ENCODE data around the gene NGB.
"Not testable (repeated sequence)": the region's sequence is repeated elsewhere in the genome, so short reads cannot be mapped to it uniquely, and the experiment has no call there.

Gene NGB

DNA sequence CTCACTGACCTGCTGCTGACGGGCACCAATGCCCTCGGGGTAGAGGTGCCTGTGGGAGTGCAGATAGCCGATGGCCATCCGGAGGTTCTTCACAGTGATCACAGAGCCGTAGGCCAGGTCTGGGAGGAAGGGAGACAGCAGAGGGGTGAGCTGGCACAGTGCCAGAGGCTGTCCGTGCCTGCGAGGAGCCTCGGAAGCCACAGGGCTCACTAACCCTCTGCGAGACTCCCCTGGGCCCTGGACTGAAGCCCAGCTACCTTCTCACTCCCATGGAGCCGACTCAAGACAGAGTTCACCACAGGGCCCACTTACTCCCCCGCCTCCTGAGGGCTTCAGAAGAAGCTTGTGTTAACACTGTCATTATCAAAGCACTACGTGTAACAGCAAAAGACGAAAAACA is 25.1 kb upstream of the NGB start:
- Histone ChIP-seq H3K4me1 (ENCODE audit: control insufficient read depth, insufficient read depth, low read length, unreplicated experiment) (no peaks in the 10 kb centered on the region), H3K4me3 (ENCODE audit: low read depth, low read length) (no peak overlapping the region), H3K79me2 (ENCODE audit: control insufficient read depth, insufficient read depth, low read length, unreplicated experiment) (no peaks in the 10 kb centered on the region), H2AFZ (ENCODE audit: low read length, unreplicated experiment) (no peak overlapping the region), H3K27ac (ENCODE audit: low read depth, low read length) (no peak overlapping the region), H3K36me3 (ENCODE audit: insufficient read depth, low read length) (peaks cover 5% of the 10 kb centered on the region; the same call in 1 of the 2 replicates), H3K27me3 (ENCODE audit: insufficient read depth, low read length) (no peaks in the 10 kb centered on the region)

DNA sequence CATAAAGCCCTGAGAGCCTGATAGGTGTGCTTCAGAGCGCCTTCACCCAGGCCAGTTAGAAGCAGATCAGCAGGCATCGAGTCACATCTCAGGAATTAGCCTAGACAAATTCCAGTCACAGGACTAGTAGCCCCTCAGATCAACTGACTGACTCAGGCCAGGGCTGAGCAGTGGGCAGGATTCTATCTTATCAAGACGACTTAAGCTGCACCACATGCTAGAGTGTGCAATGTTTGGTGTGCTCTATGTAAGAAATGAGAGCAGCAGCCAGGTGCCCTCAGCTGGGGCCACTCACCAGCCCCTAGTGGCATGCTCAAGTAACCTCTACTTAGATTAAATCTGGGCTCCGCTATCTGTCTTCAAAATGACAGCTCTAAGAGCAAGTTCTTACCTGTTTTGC is 19.7 kb upstream of the NGB start:
- no peak overlapping the region for H3K27ac ChIP-seq (ENCODE audit: low read depth, low read length)
- H3K36me3 ChIP-seq (ENCODE audit: insufficient read depth, low read length) = peaks cover 9% of the 10 kb centered on the region; the same call in 1 of the 2 replicates
- no peak overlapping the region for H2AFZ ChIP-seq (ENCODE audit: low read length, unreplicated experiment)
- no peak overlapping the region for H3K4me3 ChIP-seq (ENCODE audit: low read depth, low read length)
- H3K4me1 ChIP-seq (ENCODE audit: control insufficient read depth, insufficient read depth, low read length, unreplicated experiment) = no peaks in the 10 kb centered on the region
- H3K27me3 ChIP-seq (ENCODE audit: insufficient read depth, low read length) = no peaks in the 10 kb centered on the region
- H3K79me2 ChIP-seq (ENCODE audit: control insufficient read depth, insufficient read depth, low read length, unreplicated experiment) = no peaks in the 10 kb centered on the region

DNA sequence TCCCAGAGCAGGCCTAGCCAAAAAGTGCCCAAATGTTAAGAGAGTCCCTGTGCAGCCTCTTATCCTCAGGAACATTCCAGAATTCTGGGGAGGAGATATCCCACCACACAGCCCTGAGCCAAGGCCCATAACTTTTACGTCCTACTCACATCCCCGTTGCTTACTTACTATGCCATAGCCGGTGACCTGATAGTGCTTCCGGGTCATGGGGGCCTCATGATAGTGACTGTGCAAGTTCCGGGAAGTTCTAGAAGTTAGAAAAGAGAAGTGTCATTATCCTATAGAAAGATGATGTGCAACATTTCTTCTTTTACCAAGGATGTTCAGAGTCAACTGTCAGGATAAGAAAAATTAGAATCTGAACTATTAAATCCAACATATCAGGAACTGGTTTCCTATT is 15.6 kb upstream of the NGB start:
- no peak overlapping the region for H2AFZ ChIP-seq (ENCODE audit: low read length, unreplicated experiment)
- no peaks in the 10 kb centered on the region for H3K4me1 ChIP-seq (ENCODE audit: control insufficient read depth, insufficient read depth, low read length, unreplicated experiment)
- no peaks in the 10 kb centered on the region for H3K27me3 ChIP-seq (ENCODE audit: insufficient read depth, low read length)
- H3K79me2 ChIP-seq (ENCODE audit: control insufficient read depth, insufficient read depth, low read length, unreplicated experiment) = no peaks in the 10 kb centered on the region
- H3K27ac ChIP-seq (ENCODE audit: low read depth, low read length) = no peak overlapping the region
- H3K4me3 ChIP-seq (ENCODE audit: low read depth, low read length) = no peak overlapping the region
- peaks cover 10% of the 10 kb centered on the region; the same call in 1 of the 2 replicates for H3K36me3 ChIP-seq (ENCODE audit: insufficient read depth, low read length)

DNA sequence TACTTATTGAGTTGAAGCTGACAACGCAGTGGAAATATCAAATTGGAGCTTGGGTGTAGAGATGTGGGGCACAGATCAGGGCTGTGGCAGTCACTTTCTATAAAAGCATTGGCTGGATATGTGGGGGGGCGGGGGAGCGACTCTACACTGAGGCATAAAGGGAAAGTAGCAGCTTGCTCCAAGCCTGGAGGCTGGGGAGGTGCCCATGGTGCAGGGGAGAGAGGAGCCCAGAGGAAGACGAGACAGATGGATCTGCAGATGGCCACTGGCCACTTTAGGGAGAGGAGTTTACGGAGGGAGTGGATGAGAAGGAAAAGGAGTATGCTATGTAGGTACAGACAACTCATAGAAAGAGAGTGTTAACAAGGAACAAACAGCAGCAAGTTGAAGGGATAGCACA is 13.5 kb upstream of the NGB start:
- H3K79me2 ChIP-seq (ENCODE audit: control insufficient read depth, insufficient read depth, low read length, unreplicated experiment) = no peaks in the 10 kb centered on the region
- H3K36me3 ChIP-seq (ENCODE audit: insufficient read depth, low read length) = peaks cover 10% of the 10 kb centered on the region; the same call in 1 of the 2 replicates
- no peaks in the 10 kb centered on the region for H3K27me3 ChIP-seq (ENCODE audit: insufficient read depth, low read length)
- no peak overlapping the region for H3K4me3 ChIP-seq (ENCODE audit: low read depth, low read length)
- H3K27ac ChIP-seq (ENCODE audit: low read depth, low read length) = no peak overlapping the region
- no peak overlapping the region for H2AFZ ChIP-seq (ENCODE audit: low read length, unreplicated experiment)
- H3K4me1 ChIP-seq (ENCODE audit: control insufficient read depth, insufficient read depth, low read length, unreplicated experiment) = no peaks in the 10 kb centered on the region

DNA sequence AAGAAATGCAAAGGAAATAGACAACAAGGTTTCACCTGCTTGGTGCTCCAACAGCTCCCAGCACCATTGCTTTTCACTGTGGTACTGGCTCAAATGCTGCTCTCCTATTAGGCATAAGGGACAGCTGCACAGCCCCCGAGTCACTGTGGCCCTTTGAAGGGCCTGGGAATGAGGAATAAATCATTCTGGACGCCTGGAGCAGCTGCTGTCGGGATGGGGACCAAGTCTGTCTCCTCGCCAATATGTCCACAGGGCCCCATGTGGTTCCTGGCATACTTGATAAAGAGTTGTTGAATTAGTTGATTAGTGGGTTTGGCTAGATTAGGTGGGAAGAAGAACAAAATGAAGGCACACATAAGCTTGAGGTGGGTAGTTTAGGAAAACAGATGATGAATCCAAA is 13.1 kb upstream of the NGB start:
- Histone ChIP-seq H3K4me3 (ENCODE audit: low read depth, low read length) (no peak overlapping the region), H3K4me1 (ENCODE audit: control insufficient read depth, insufficient read depth, low read length, unreplicated experiment) (no peaks in the 10 kb centered on the region), H3K27ac (ENCODE audit: low read depth, low read length) (no peak overlapping the region), H3K27me3 (ENCODE audit: insufficient read depth, low read length) (no peaks in the 10 kb centered on the region), H2AFZ (ENCODE audit: low read length, unreplicated experiment) (no peak overlapping the region), H3K36me3 (ENCODE audit: insufficient read depth, low read length) (peaks cover 10% of the 10 kb centered on the region; the same call in 1 of the 2 replicates), H3K79me2 (ENCODE audit: control insufficient read depth, insufficient read depth, low read length, unreplicated experiment) (no peaks in the 10 kb centered on the region)

DNA sequence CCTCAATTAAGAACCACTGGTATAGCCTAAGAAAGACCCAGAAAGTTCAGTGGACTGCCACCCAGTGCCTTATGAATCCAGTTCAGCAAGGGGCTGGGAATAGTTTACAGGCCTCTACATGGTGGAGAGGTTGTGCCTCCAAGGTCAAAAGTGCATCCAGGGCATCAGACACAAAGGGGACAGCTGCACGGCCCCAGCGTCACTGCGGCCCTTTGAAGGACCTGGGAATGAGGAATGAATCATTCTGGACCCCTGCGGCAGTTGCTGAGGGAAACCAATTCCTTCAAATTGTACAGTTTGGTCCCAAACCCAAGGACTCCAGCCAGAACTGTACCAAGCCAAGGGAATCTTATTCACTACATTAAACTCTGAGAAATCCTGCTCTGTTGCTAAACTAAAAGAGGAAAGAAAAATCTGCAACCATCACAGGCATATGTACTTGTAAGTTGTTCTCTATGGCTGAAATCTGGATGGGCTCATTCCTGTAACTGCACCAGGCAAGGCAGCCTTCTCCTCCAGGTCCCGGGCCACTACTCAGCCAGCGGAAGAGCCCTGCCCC is 10.9 kb upstream of the NGB start:
- no peaks in the 10 kb centered on the region for H3K4me1 ChIP-seq (ENCODE audit: control insufficient read depth, insufficient read depth, low read length, unreplicated experiment)
- peaks cover 10% of the 10 kb centered on the region; the same call in 1 of the 2 replicates for H3K36me3 ChIP-seq (ENCODE audit: insufficient read depth, low read length)
- no peak overlapping the region for H3K27ac ChIP-seq (ENCODE audit: low read depth, low read length)
- no peak overlapping the region for H2AFZ ChIP-seq (ENCODE audit: low read length, unreplicated experiment)
- H3K4me3 ChIP-seq (ENCODE audit: low read depth, low read length) = no peak overlapping the region
- no peaks in the 10 kb centered on the region for H3K27me3 ChIP-seq (ENCODE audit: insufficient read depth, low read length)
- H3K79me2 ChIP-seq (ENCODE audit: control insufficient read depth, insufficient read depth, low read length, unreplicated experiment) = no peaks in the 10 kb centered on the region

DNA sequence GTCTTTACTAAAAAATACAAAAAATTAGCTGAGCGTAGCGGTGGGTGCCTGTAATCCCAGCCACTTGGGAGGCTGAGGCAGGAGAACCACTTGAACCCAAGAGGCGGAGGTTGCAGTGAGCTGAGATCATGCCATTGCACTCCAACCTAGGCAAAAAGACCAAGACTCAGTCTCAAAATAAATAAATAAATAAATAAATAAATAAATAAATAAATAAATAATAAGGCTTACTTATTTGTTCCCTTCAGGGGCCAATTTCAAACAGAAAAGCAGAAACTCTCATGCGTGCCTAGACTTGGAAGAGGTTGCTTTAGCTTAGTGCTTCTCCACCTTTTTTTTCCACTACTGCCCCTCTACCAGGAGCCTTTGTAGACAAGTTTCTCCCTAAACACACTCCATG is 9.9 kb upstream of the NGB start:
- H3K79me2 ChIP-seq (ENCODE audit: control insufficient read depth, insufficient read depth, low read length, unreplicated experiment); H3K4me3 ChIP-seq (ENCODE audit: low read depth, low read length); H3K36me3 ChIP-seq (ENCODE audit: insufficient read depth, low read length): not testable (repeated sequence)

DNA sequence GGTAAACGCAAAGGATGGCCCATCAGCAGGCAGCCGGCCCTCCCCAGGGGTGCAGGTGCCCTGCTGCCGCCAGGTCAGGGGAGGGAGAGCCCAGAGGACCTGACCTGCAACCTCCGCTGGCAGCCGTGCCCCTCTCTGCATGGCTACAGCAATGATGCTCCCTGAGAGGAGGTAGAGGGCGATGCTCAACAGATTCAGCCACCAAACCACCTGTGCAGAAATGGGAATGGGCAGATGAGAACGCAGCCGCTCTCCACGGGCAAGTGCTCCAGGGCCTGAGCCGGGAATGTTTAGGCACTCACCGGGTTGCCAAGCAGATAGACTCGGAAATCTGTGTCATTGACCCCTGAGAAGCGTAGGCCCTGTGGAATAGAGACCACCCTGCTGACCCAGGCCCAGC is 8.7 kb upstream of the NGB start:
- Histone ChIP-seq H3K36me3 (ENCODE audit: insufficient read depth, low read length) (peaks cover 4% of the 10 kb centered on the region; the same call in 1 of the 2 replicates), H3K4me3 (ENCODE audit: low read depth, low read length) (no peak overlapping the region), H3K79me2 (ENCODE audit: control insufficient read depth, insufficient read depth, low read length, unreplicated experiment) (no peaks in the 10 kb centered on the region), H3K27ac (ENCODE audit: low read depth, low read length) (no peak overlapping the region), H3K4me1 (ENCODE audit: control insufficient read depth, insufficient read depth, low read length, unreplicated experiment) (no peaks in the 10 kb centered on the region), H2AFZ (ENCODE audit: low read length, unreplicated experiment) (no peak overlapping the region), H3K27me3 (ENCODE audit: insufficient read depth, low read length) (no peaks in the 10 kb centered on the region)

More for the DNA sequence above, 9.9 kb upstream of the NGB start:
- not testable (repeated sequence) for H2AFZ ChIP-seq (ENCODE audit: low read length, unreplicated experiment); H3K4me1 ChIP-seq (ENCODE audit: control insufficient read depth, insufficient read depth, low read length, unreplicated experiment); H3K27me3 ChIP-seq (ENCODE audit: insufficient read depth, low read length); H3K27ac ChIP-seq (ENCODE audit: low read depth, low read length)

DNA sequence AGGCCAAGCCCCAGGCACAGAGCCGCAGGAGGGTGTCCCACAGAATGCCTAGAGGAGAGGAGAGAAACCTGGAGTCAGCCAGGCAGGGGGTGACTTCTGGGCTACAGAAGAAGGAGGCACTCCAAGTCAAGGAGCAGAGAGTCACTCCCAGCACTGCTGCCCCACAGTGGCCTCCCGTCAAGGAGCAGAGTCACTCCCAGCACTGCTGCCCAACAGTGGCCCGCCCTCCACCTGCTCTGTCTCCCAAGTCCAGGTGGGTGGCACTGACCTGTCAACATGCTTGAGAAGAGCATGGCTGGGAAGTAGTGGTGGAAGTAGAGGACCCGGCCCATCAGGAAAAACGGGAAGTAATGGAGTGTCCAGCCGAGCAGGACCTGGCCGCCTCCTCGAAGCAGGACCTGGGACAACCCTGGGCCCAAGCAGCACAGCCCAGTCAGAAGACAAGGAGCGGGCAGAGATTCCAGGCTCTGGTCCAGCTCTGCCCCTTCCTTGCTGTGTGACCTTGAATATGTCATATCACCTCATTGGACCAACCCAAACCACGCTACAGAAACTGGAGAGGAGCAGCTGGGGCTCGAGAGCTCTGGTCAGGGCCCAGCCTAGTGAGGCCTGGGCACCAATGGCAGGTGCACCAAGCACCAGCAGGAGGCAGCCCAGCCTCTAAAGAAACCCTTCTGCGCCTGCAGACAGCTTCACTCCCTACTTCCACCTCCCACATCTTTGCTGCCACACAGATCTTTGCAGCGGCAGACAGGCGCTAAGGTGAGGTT is 7.6 kb upstream of the NGB start:
- Histone ChIP-seq H3K4me1 (ENCODE audit: control insufficient read depth, insufficient read depth, low read length, unreplicated experiment) (no peaks in the 10 kb centered on the region), H3K79me2 (ENCODE audit: control insufficient read depth, insufficient read depth, low read length, unreplicated experiment) (no peaks in the 10 kb centered on the region), H2AFZ (ENCODE audit: low read length, unreplicated experiment) (no peak overlapping the region), H3K27ac (ENCODE audit: low read depth, low read length) (no peak overlapping the region), H3K27me3 (ENCODE audit: insufficient read depth, low read length) (no peaks in the 10 kb centered on the region), H3K4me3 (ENCODE audit: low read depth, low read length) (no peak overlapping the region), H3K36me3 (ENCODE audit: insufficient read depth, low read length) (no peaks in the 10 kb centered on the region)

DNA sequence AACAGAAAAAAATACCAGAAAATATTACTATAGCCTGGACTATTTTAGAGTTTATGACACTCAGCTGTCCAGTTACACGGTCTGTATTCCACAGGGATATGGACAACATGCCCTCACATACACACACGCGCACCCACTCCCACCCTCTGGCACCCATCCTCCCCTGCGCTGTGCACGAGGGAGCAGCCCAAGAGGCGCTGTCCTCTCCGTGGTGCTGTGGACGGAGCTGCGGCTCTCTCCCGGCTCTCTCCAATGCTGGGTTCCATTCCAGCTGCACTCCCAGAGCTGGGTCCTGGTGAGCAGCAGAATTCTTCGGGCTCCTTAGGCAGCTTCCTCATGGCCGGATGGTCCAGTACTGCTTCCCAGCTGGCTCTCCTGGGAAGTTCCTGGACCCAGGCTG is 6.0 kb upstream of the NGB start:
- no peak overlapping the region for H3K27ac ChIP-seq (ENCODE audit: low read depth, low read length)
- H2AFZ ChIP-seq (ENCODE audit: low read length, unreplicated experiment) = no peak overlapping the region
- no peaks in the 10 kb centered on the region for H3K4me1 ChIP-seq (ENCODE audit: control insufficient read depth, insufficient read depth, low read length, unreplicated experiment)
- H3K36me3 ChIP-seq (ENCODE audit: insufficient read depth, low read length) = no peaks in the 10 kb centered on the region
- peaks cover 3% of the 10 kb centered on the region; the same call in 1 of the 2 replicates for H3K27me3 ChIP-seq (ENCODE audit: insufficient read depth, low read length)
- no peak overlapping the region for H3K4me3 ChIP-seq (ENCODE audit: low read depth, low read length)
- no peaks in the 10 kb centered on the region for H3K79me2 ChIP-seq (ENCODE audit: control insufficient read depth, insufficient read depth, low read length, unreplicated experiment)

DNA sequence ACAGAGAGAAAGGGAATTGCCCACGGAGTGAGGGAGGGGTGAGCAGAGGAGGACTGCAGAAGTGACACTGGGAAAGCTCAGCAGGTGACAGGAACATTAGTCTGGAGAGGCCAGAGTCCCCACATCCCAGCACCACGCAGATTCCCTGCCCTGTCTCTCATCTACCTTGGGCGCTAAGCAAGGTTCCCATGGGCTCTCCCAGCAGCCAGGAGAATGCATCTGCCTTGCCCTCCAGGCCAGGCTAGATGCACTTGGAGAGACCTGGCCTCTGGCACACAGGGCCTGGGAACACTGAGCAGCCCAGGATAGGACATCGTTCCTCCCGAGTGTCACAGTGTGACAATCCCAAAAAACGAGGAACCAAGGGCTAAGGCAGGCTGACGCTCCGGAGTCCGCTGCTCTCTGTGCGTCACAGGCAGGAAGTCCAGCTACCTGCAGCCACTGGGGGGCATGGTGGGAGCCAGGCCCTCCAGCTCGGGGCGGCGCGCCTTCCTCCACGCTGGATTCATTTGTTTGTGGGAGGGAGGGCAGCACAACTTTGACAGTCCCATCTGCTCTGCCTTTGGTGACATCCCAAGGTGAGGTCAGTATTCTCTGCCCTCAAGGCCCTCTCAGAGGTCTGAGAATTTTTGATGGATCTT is 5.4 kb upstream of the NGB start:
- Histone ChIP-seq H2AFZ (ENCODE audit: low read length, unreplicated experiment) (no peak overlapping the region), H3K79me2 (ENCODE audit: control insufficient read depth, insufficient read depth, low read length, unreplicated experiment) (no peaks in the 10 kb centered on the region), H3K27ac (ENCODE audit: low read depth, low read length) (no peak overlapping the region), H3K4me3 (ENCODE audit: low read depth, low read length) (no peak overlapping the region), H3K27me3 (ENCODE audit: insufficient read depth, low read length) (peaks cover 7% of the 10 kb centered on the region), H3K36me3 (ENCODE audit: insufficient read depth, low read length) (no peaks in the 10 kb centered on the region), H3K4me1 (ENCODE audit: control insufficient read depth, insufficient read depth, low read length, unreplicated experiment) (no peaks in the 10 kb centered on the region)
